K562 (cell line): ENCODE measurements around the gene SEMA6B. TPM values are rescaled to one million over a fixed set of nuclear protein-coding genes. Genes with fewer than 3 reads are reported as not detected.
A peak's percentile ranks its signal among the peaks of the same experiment; 100 is the strongest.

ENCODE experiments used
- CLOCK ChIP-seq: fragments of 250-450 bp; sonication (Bioruptor Pico); IDR thresholded peaks from 2 replicates; pipeline ENCODE4 v1.4.0; 2020; ENCODE audit warnings: mild to moderate bottlenecking, moderate library complexity, borderline replicate concordance
- DNMT1 ChIP-seq: fragments of 450-650 bp; IDR thresholded peaks from 2 replicates; pipeline ENCODE4 v1.6.1; 2016; ENCODE audit warnings: antibody characterized with exemption, mild to moderate bottlenecking
- ELF2 ChIP-seq: fragments of 250-450 bp; sonication (Bioruptor Pico); IDR thresholded peaks from 2 replicates; pipeline ENCODE4 v1.5.0; 2021; ENCODE audit warnings: mild to moderate bottlenecking
- KDM1A ChIP-seq, 2 experiments: fragments of 450-650 bp; IDR thresholded peaks; 2 replicates each; pipeline ENCODE4 v1.6.1; 2016; ENCODE audit warnings: mild to moderate bottlenecking in 2 of 2
- KDM5B ChIP-seq: fragments of 200-600 bp; sonication (generic); IDR thresholded peaks from 2 replicates; pipeline ENCODE4 v1.6.1; 2012; ENCODE audit warnings: low read depth, mild to moderate bottlenecking, moderate library complexity, low read length, control low read depth, inconsistent platforms; ENCODE audit not compliant: insufficient replicate concordance
- MBD2 ChIP-seq: sonication (generic); IDR thresholded peaks from 2 replicates; pipeline ENCODE4 v1.6.1; 2016; ENCODE audit warnings: low read depth, borderline replicate concordance
- MTA3 ChIP-seq: fragments of 450-650 bp; formaldehyde crosslinking; IDR thresholded peaks from 2 replicates; pipeline ENCODE4 v1.6.1; 2017; ENCODE audit warnings: mild to moderate bottlenecking, borderline replicate concordance
- NR0B1 ChIP-seq: fragments of 450-650 bp; IDR thresholded peaks from one replicate; pipeline ENCODE4 v1.6.1; 2018; ENCODE audit warnings: mild to moderate bottlenecking, moderate library complexity; ENCODE audit not compliant: partially characterized antibody
- RBFOX2 ChIP-seq: fragments of 200-400 bp; formaldehyde crosslinking; IDR thresholded peaks from 2 replicates; pipeline ENCODE4 v1.6.1; 2017; ENCODE audit warnings: low read depth, mild to moderate bottlenecking, low read length, moderate library complexity
- TAL1 ChIP-seq: fragments of 450-650 bp; IDR thresholded peaks from 2 replicates; pipeline ENCODE4 v1.6.1; 2016; ENCODE audit warnings: mild to moderate bottlenecking
- U2AF1 ChIP-seq: fragments of 200-400 bp; formaldehyde crosslinking; optimal IDR thresholded peaks from 2 replicates; pipeline ENCODE3; 2017; ENCODE audit warnings: mild to moderate bottlenecking, low read depth, low read length, moderate library complexity
- ZBTB17 ChIP-seq: fragments of 450-650 bp; formaldehyde crosslinking; IDR thresholded peaks from 2 replicates; pipeline ENCODE4 v1.4.0; 2020; ENCODE audit warnings: mild to moderate bottlenecking
- ZEB2 ChIP-seq: fragments of 450-650 bp; IDR thresholded peaks from 2 replicates; pipeline ENCODE4 v1.6.1; 2016
- ZNF174 ChIP-seq: fragments of 250-450 bp; sonication (Bioruptor Pico); IDR thresholded peaks from 2 replicates; pipeline ENCODE4 v1.4.0; 2020; ENCODE audit warnings: mild to moderate bottlenecking
- ZNF197 ChIP-seq: fragments of 200-800 bp; sonication (Bioruptor generic); IDR thresholded peaks from 2 replicates; pipeline ENCODE4 v1.6.1; 2016; ENCODE audit warnings: low read depth, missing genetic modification characterization, missing compliant biosample characterization
- ZNF217 ChIP-seq: sonication (generic); formaldehyde crosslinking; IDR thresholded peaks from 2 replicates; pipeline ENCODE4 v1.8.0; 2022; ENCODE audit warnings: mild to moderate bottlenecking, missing genetic modification reagents
- ZNF263 ChIP-seq: sonication (generic); formaldehyde crosslinking; IDR thresholded peaks from 2 replicates; pipeline ENCODE4 v1.8.0; 2022; ENCODE audit warnings: mild to moderate bottlenecking, missing genetic modification reagents, borderline replicate concordance
- ZNF408 ChIP-seq: fragments of 250-450 bp; sonication (Bioruptor Pico); IDR thresholded peaks from 2 replicates; pipeline ENCODE4 v1.4.0; 2020; ENCODE audit warnings: low read depth, mild to moderate bottlenecking, moderate library complexity
- polyA plus RNA-seq, 8 experiments: library from polyadenylated mRNA; depleted of rRNA in 4 of 8; stranded (reverse) in 5 of 8; unstranded in 3 of 8; fragments of >200 nt; fragmentation: Nextera tagmentation in 2 of 8; fragmentation: Illumina TruSeq in 1 of 8; extraction: Ambion mirVana in 2 of 8; extraction: Trizol in 1 of 8; gene quantifications; 2 replicates each; pipeline versions ENCODE4 v1.2.1 to v1.2.3, GENCODE V29; 2011 to 2014; ENCODE audit warnings: inconsistent platforms in 1 of 8, missing spikeins in 1 of 8
- total RNA-seq, 7 experiments: library from RNA; depleted of rRNA in 6 of 7; stranded (reverse); fragments of >200 nt in 6 of 7; fragmentation: Illumina TruSeq in 2 of 7; extraction: Trizol in 2 of 7; gene quantifications; 2 replicates each; pipeline versions ENCODE4 v1.2.1 to v1.2.3, GENCODE V29; 2011 to 2021; ENCODE audit warnings: low replicate concordance in 1 of 7
- TF ChIP-seq, protein P1 (sequence below): fragments of 250-450 bp; sonication (Bioruptor Pico); IDR thresholded peaks from 2 replicates; pipeline ENCODE4 v1.8.0; 2022; ENCODE audit warnings: moderate library complexity, mild to moderate bottlenecking, inconsistent platforms
- TF ChIP-seq, protein P2 (sequence below): sonication (generic); formaldehyde crosslinking; IDR thresholded peaks from 2 replicates; pipeline ENCODE4 v1.8.1; 2023; ENCODE audit warnings: mild to moderate bottlenecking, missing genetic modification reagents

The SEMA6B gene
- total and polyA plus RNA-seq, 9 of the 15 experiments (the other 6 are each of a cell fraction or from before 2014, with no cell fraction given), result 0.65 to 4.6 (median 2.5) TPM; not detected in 2

DNA sequence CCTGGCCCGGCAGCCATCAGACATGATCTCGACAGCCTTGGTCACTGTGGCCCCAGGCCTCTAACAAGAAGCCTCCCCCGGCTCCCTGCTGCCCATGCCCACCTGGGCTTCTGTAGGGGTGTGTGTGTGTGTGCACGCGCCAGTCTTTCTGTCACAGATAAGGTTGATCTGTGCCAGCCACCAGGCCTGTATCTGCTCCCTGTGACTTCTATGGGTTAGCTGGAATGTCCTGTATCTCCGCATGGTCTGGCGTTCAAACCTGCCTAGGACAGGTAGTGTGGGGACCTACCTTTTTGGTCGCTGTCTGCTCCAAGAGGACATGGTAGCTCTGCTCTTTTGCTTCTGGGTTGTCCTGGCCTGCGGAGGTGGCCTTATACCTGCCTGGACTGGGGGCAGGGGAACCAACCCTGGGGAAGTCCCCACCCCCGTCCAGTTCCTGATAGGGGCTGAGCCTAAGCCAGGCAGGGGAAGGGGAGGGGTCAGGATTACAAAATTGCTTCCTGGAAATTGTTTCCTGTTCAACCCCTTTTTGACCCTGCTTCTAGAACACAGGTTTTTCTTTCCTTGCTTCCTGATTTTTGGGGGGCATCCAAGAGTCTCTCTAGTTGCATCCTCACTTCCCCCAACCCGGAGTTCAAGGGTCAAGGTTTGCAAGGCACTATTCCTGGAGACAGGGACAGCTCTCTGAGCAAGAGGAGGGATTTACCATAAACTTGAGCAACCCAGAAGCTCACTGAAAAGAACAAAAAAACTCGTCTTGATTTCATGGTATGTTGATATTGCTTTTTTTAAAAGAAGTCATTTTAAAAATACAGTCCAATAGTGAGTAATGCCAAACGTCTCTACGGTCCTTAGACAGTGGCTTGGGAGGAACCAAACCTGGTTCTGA is 19.5 kb downstream of the SEMA6B start, which contains the start of gene LRG1 (continued):
- TF ChIP-seq NR0B1, result no peak
- peak; percentile 62; the same call in 1 of the 2 replicates for TF ChIP-seq MBD2
- TF ChIP-seq KDM5B, result peak; percentile 96
- no peak for TF ChIP-seq ZNF263 (CRISPR knock-in tag)
- peak; percentile 68; the same call in 1 of the 2 replicates for TF ChIP-seq ZEB2
- TF ChIP-seq DNMT1, result no peak
- TF ChIP-seq CLOCK (CRISPR knock-in tag), result no peak
- TF ChIP-seq ZNF197 (CRISPR knock-in tag), result no peak
- TF ChIP-seq, protein P1, sequence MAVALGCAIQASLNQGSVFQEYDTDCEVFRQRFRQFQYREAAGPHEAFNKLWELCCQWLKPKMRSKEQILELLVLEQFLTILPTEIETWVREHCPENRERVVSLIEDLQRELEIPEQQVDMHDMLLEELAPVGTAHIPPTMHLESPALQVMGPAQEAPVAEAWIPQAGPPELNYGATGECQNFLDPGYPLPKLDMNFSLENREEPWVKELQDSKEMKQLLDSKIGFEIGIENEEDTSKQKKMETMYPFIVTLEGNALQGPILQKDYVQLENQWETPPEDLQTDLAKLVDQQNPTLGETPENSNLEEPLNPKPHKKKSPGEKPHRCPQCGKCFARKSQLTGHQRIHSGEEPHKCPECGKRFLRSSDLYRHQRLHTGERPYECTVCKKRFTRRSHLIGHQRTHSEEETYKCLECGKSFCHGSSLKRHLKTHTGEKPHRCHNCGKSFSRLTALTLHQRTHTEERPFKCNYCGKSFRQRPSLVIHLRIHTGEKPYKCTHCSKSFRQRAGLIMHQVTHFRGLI (CRISPR knock-in tag), result no peak
- no peak for TF ChIP-seq ZNF408
- TF ChIP-seq, protein P2, sequence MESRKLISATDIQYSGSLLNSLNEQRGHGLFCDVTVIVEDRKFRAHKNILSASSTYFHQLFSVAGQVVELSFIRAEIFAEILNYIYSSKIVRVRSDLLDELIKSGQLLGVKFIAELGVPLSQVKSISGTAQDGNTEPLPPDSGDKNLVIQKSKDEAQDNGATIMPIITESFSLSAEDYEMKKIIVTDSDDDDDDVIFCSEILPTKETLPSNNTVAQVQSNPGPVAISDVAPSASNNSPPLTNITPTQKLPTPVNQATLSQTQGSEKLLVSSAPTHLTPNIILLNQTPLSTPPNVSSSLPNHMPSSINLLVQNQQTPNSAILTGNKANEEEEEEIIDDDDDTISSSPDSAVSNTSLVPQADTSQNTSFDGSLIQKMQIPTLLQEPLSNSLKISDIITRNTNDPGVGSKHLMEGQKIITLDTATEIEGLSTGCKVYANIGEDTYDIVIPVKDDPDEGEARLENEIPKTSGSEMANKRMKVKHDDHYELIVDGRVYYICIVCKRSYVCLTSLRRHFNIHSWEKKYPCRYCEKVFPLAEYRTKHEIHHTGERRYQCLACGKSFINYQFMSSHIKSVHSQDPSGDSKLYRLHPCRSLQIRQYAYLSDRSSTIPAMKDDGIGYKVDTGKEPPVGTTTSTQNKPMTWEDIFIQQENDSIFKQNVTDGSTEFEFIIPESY (CRISPR knock-in tag), result peak; percentile 15; the same call in 1 of the 2 replicates
- TF ChIP-seq MTA3, result peak; percentile 48; the same call in 1 of the 2 replicates
- no peak for TF ChIP-seq ZNF174
- TF ChIP-seq U2AF1, result no peak
- TF ChIP-seq ZBTB17 (CRISPR knock-in tag), result no peak
- peak in 1 of 2 experiments; percentile 23; a peak in 1 of 4 replicates for TF ChIP-seq KDM1A (IDR thresholded peaks at IDR 0.05)
- TF ChIP-seq ELF2 (CRISPR knock-in tag), result peak; percentile 76
- TF ChIP-seq ZNF217, result no peak
- peak; percentile 16; the same call in 1 of the 2 replicates for TF ChIP-seq TAL1
- TF ChIP-seq RBFOX2, result peak; percentile 61
